Fibroblast of the conjunctiva (primary cell): ENCODE data around the gene DIP2C.
"Not testable (repeated sequence)": the region's sequence is repeated elsewhere in the genome, so short reads cannot be mapped to it uniquely, and the experiment has no call there.

Experiments used
- DNase-seq: peaks from one replicate; pipeline ENCODE4 v3.0.0-alpha.2; 2010; ENCODE audit warnings: low read depth

Gene DIP2C

DNA sequence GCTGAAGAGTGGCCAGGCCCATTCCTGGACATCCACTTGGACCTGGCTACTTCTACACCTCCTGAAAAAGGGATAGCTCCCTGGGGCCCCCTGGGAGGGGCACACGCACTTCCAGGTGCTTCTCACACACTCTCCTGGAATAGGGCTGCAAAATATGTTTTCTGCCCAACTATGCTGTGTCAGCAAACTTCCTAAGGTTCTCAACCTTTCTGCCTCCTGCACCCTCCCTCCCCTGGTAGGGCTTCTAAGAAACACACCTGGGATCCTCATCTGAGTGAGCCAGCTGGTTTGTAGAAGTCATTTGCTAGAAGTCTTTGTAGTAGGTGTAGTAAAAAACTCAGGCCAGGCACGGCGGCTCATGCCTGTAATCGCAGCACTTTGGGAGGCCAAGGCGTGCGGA lies 417.7 kb downstream of the DIP2C start:
- no peak for DNase-seq

DNA sequence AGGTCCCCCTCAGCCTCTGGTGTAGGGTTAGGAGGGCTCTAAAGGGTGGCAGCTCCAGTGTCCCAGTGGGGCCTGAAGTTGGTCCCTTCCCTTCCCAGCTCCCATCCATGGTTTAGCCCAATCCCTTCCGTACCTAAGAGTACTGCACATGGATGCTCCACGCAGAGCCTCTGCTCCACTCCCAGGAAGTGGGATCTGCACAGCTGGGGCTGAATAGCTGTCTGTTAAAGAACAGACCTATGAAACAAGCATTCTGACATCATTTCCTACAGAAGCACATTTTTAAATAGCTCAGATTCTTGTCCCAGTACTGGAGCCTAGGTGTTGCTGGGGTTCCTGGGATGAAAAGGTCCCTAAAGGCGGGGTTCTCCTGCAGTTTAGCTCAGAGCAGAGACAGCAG lies 418.3 kb downstream of the DIP2C start:
- no peak for DNase-seq

DNA sequence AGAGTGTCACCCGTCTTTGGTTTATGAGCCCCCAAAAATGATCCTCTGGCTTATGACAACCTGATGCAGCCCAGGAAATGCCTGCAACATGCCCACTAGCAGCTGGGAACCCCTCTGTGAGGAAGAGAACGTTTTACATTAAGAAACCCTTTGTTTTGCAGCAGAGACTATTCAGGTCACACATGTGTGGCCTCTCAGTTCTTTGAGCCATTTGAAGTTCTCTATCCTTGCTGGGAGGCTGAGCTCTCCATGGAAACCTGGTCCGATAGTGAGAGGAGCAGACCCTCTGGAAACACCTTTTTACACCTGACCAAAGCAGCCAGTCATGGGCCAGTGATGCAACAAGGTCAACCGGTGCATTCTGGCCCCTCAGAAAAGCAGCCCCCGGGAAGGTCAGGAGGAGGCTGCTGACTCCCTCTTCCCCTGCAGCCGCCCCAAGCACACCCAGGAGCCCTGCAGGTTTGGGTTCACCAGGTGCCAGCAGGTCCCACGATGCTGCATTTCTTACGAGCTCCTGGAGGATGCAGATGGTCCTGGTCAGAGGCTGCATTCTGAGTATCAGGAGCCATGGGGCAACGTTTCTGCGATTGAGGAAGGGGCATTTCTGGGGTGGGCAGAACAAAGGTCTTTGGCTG lies 419.9 kb downstream of the DIP2C start:
- DNase-seq: no peak

DNA sequence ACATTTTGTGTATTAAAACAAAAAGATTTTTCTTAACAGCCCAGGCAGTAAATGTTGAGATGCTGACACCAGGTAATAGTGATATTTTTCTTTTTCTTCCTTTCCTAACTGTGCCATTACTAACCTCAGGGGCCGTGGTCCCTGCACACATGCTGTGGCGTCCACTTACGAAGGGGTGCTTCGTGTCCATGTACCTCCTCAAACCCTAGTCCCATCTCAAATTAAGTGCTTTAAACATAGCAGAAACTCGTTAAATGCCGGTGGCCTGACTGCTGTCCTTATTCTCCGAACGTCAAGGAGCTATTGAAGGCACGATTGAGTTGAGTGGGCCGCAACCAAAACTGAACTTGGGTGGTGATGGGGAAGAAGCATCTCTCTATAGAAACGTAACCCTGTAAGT lies 421.8 kb downstream of the DIP2C start:
- no peak for DNase-seq

DNA sequence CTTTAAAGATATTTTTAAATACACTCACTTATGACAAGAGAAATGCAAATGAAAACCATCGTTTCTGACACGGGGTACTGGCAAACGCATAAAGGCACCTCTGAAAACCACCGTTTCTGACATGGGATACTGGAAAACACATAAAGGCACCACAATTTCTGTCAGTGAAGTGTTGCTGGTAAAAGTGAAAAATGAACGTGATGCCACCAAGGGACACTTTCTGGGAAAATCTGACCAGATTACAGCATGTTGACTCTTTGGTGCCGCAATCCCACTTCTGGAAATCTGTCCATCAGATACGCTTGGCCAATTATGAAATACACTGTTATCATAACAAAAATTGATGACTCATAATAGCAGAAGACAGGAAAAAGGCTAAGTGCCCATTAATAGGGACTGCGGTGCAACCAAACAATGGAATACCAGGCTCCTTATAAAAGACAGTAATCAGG lies 422.5 kb downstream of the DIP2C start:
- no peak for DNase-seq

DNA sequence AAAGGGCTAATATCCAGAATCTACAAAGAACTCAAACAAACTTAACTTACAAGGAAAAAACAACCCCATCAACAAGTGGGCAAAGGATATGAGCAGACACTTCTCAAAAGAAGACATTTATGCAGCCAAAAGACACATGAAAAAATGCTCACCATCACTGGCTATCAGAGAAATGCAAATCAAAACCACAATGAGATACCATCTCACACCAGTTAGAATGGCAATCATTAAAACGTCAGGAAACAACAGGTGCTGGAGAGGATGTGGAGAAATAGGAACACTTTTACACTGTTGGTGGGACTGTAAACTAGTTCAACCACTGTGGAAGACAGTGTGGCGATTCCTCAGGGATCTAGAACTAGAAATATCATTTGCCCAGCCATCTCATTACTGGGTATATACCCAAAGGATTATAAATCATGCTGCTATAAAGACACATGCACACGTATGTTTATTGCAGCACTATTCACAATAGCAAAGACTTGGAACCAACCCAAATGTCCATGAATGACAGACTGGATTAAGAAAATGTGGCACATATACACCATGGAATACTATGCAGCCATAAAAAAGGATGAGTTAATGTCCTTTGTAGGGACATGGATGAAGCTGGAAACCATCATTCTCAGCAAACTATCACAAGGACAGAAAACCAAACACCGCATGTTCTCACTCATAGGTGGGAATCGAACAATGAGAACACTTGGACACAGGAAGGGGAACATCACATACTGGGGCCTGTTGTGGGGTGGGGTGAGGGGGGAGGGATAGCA lies 423.5 kb downstream of the DIP2C start:
- DNase-seq: not testable (repeated sequence)

DNA sequence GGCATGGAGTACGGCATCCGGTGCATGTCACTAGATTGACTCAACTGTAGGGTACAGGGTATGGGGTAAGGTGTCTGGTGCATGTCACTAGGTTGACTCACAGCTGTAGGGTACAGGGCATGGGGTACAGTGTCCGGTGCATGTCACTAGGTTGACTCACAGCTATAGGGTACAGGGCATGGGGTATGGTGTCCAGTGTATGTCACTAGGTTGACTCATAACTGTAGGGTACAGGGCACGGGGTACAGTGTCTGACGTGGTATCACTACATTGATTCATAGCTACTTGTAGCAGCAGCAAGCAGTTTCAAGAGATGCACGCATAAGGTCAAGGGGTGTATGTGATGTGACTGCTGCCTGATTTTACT lies 424.4 kb downstream of the DIP2C start:
- DNase-seq: not testable (repeated sequence)

DNA sequence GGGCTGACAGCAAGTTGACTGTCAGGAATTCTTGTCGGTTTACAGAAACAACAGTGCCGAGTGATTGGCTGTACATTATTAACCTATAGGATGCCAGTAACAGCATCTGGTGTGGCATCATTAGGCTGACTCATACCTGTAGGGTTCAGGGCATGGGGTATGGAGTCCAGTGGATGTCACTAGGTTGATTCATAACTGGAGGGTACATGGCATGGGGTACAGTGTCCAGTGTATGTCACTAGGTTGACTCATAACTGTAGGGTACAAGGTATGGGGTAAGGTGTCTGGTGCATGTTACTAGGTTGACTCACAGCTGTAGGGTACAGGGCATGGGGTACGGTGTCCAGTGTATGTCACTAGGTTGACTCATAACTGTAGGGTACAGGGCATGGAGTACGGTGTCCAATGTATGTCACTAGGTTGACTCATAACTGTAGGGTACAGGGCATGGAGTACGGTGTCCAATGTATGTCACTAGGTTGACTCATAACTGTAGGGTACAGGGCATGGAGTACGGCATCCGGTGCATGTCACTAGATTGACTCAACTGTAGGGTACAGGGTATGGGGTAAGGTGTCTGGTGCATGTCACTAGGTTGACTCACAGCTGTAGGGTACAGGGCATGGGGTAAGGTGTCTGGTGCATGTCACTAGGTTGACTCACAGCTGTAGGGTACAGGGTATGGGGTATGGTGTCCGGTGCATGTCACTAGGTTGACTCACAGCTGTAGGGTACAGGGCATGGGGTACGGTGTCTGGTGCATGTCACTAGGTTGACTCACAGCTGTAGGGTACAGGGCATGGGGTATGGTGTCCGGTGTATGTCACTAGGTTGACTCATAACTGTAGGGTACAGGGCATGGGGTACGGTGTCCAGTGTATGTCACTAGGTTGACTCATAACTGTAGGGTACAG lies 425.1 kb downstream of the DIP2C start:
- DNase-seq: not testable (repeated sequence)

DNA sequence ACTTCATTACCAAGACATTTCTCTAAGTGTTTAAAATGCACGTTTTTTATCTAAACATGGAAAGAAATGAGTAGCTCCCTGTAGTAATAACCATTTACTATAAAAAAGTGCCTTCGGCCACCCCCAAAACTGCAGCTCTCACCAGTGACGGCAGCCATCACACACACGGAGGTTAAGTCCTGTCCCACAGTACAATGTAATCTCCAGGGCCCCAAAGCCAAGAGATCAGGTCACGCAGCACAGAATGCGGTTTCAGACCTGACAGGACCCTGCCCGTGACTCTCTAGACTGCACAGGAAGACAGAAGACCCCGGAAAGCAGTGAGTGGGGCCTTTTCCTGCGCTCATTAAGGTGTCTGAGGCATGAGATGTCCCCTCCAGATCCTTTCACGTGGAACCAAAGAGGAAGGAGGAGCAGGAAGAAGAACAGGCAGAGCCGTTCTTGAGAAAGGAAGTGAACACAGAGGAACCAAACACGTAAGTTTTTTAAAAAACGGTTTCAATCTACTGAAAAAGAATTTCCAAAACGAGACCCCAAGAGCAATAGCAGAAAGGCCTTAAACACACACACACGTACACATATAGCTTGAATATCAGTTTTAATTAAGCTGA lies 428.5 kb downstream of the DIP2C start:
- no peak for DNase-seq

DNA sequence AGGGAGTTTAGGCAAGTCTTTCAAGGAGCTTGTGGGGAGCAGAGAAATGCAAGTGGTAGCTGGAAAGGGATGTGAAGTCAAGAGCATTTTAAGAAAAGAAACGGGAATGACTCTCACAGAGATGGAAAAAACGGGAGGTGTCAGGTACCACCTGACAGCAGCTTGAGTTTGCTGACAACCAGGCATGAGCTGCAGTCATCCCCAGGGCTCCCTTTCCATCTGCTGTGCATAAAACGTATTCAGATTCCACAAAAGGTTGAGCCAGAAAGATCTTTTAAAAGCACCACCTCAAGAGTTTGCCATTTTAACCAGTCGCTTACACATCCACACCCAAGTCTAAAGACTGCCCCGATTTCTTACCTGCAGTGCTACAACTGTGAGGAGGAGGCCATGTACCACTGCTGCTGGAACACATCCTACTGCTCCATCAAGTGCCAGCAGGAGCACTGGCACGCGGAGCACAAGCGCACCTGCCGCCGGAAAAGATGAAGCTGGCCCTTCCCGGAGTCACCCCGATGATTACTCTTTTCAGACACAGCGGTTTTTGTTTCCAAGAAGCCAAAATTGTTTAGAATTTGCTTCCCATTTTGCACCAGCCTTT lies 437.4 kb downstream of the DIP2C start:
- DNase-seq: no peak

DNA sequence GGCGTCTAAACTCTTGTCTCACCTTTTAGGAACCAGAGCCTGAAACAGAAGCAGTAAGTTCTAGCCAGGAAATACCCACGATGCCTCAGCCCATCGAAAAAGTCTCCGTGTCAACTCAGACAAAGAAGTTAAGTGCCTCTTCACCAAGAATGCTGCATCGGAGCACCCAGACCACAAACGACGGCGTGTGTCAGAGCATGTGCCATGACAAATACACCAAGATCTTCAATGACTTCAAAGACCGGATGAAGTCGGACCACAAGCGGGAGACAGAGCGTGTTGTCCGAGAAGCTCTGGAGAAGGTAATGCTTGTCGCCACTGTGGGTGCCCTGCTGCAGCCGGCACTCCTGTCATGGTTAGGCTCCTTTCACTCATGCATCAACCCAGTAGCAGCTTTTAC lies 441.2 kb downstream of the DIP2C start:
- DNase-seq: no peak

DNA sequence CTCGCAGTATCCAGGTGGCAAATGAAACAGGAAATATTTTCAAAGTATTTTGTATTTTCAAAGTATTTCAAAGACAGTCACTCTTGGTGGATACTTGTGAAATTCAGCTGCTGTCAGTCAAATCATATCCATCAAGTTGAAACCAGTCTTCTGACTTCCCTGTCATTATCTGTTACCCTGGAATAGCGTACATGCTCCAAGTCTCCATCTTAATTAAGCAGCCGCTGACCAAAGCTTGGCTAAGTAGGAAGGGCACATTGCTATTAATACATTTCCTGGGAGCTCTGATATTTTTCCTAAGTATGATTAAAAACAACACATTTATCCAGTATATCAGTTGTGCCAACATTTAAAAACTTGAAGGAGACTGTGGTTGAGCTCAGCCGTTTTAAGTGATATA lies 442.0 kb downstream of the DIP2C start:
- DNase-seq: no peak

DNA sequence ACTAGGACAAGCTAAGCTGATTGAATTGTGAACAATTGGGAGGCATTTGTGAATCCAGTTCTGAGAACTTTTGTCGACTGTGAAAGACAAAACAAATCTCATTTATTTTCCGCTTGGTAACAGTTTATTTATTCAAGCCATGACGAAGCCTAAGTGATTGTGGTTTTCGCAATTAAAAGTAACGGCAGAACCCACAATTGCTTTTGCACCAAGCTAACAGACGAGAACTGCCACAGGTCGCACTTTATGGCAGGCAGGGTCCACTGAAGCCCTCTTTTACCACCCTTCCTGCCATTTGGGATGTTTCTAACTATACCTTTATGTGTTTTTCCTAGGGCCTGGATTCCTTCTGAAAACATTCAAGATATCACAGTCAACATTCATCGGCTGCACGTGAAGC lies 443.0 kb downstream of the DIP2C start:
- no peak for DNase-seq

DNA sequence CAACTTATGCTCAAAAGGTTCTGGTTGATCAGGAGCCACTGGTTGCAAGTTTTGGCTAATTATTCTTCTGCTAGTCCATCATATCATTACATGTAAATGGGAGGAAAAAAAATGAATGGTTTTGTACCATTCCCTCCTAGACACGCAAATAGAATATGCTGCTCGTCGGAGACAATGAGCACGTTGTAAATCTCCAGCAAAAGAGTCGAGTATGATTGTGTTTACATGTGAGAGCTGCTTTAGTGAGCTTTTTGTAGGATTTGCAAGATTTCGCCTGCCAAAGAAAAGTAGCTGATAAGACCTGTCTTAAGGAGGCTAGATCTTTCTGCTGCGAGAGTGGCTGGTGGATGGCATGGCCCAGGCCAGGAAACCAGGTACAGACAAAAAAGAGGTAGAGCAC lies 445.2 kb downstream of the DIP2C start:
- DNase-seq: no peak

DNA sequence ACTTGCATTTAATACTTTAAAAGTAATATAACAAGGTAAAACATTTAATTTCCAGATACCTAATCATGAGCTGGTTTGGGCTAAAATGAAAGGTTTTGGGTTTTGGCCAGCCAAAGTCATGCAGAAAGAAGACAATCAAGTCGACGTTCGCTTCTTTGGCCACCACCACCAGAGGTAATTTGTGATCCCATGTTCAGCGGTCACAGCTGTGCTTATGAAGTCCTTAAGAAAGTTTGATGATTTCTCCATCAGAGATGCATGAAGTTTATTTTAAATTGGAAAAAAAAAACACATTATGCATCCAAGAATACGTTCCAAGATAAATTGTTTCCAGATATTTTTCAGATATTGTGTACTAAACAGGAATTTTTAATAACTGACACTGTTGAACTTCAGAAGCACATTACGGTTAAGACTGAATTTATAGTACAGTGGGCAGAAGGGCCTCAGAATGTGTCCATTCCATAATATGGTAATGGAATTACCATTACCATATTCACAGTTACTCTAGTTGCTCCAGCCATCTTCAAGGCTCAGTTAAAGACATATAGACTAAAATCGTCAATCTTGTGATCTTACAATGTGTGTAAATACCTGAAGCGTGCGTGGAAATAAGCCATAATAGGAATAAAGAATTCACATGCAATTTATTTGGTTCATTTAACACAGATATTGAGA lies 447.4 kb downstream of the DIP2C start:
- no peak for DNase-seq

DNA sequence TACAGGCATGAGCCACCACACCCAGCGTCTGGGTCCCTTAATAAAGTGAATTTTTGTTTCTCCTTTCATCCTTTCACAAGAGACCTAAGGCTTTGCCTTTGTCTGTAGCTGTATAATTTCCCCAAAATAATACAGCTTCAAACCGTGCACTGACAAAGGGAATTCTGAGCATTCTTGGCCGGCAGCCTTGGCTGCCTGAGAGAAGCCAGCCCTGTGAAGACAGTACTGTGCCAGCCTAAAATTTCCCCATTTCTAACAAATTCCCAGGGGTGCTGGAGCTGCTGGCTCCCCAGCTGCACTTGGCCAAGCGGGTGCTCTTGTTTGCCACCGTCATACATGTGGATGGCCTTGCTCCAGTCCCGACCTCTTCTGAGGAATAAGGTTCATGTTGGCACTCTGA lies 448.0 kb downstream of the DIP2C start:
- DNase-seq: no peak

DNA sequence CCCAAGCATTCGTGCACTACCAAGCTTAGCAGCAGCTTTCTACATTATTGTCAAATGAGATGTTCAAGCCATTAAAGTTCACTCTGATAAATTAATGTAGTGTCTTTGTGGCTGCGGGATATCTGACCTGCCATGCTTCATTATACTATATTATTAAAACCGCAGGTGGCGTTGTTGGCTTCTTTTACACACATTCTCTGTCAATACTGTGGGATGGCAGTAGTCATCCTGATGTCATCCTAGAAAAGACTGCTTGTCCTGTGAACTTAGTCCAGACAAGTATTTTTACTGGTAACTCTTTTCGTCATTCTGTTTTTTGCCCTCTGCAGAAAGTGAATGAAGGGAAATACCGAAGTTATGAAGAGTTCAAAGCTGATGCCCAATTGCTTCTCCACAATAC lies 450.4 kb downstream of the DIP2C start:
- DNase-seq: no peak

DNA sequence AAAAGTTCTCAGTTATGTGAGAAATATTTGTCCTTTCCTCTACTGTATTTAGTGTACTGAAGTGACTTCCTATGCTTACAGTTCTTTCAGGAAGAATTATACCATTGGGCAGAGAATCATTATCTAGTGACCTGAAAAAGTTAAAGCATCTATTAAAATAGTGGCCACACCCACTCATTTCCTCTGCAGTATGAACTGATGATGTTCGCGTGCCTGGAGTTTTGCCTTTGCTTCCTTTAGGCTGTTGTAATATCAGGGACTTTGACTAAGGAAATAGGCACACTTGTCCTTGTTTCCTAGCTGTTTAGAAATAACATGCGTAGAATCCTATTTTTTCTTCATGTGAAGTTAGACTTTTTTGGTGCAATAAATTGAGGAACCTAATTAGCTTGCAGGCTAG lies 453.6 kb downstream of the DIP2C start:
- no peak for DNase-seq

DNA sequence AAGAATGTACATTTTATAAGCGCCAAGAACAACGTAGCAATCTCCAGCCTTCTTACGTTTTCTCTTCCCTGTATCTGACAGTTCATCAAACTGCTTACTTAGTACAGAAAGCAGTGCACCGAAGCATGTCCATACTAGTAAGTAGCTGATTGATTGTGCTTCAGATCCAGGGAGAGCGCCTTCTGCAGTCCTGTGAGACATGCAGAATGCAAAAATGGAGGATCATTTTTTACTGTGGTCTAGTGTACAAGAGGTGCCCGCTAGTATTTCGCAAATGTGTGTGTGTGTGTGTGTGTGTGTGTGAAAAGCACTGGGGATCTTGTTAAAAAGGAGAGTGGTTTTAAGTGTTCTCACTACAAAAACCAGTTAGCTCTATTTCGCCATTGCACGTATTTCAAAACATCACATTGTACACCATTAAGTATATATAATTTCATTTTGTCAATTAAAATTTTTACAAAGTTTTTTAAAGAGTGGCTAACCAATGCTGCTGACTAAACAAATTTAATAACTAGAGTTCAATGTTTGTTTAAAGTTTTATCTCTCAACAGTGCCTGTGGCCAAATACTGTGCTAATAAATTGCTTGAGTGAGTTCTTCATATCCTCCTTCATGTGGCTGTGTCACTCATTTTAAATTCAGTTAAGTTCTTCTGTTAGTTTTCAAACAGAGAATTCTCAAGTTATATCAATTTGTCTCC lies 454.6 kb downstream of the DIP2C start:
- DNase-seq: no peak

DNA sequence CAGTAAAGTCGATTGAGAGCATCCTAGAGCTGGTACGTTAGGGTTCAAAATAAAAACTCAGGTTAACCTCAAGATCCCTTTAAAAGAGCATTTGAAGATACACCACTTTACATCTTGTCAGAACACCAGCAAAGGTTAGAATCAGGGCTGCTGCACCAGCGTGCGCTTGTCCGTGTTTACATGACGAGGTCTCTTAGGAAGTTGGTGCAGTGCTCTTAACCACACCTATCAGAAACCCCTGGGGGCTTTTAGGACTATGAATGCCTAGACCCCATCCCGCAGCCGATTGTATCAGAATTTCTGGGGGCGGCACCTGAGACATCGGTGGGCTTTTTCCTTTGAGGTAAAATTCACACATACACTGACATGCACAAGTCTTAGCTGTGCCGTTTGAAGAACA lies 456.6 kb downstream of the DIP2C start:
- no peak for DNase-seq

DNA sequence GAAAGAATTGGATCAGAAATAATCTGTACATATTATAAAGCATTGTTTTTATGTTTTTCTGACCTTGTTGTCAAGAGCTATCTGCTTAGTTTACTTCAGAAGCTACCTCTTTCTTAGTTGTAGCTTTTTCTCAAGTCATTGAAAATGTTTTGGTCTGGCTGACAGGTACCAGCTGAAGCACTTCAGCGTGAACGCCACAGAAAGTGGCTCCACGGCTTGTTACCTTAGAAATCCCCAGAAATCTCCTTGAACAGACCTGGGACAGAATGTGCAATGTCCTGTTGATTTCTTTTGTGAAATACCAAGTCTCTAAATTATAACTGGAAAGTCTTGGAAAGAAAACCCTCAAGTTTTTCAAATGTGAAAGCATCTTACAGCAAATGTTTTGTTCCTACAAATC lies 457.4 kb downstream of the DIP2C start:
- no peak for DNase-seq
